HG02973 (cell line): Measurements from ENCODE around the gene ASGR1.

ENCODE experiments used
- ATAC-seq: cut with Tn5 transposase; IDR thresholded peaks from one replicate; pipeline ENCODE4 v1.9.1; 2021; ENCODE audit warnings: moderate library complexity; ENCODE audit not compliant: unreplicated experiment

ASGR1 gene

DNA sequence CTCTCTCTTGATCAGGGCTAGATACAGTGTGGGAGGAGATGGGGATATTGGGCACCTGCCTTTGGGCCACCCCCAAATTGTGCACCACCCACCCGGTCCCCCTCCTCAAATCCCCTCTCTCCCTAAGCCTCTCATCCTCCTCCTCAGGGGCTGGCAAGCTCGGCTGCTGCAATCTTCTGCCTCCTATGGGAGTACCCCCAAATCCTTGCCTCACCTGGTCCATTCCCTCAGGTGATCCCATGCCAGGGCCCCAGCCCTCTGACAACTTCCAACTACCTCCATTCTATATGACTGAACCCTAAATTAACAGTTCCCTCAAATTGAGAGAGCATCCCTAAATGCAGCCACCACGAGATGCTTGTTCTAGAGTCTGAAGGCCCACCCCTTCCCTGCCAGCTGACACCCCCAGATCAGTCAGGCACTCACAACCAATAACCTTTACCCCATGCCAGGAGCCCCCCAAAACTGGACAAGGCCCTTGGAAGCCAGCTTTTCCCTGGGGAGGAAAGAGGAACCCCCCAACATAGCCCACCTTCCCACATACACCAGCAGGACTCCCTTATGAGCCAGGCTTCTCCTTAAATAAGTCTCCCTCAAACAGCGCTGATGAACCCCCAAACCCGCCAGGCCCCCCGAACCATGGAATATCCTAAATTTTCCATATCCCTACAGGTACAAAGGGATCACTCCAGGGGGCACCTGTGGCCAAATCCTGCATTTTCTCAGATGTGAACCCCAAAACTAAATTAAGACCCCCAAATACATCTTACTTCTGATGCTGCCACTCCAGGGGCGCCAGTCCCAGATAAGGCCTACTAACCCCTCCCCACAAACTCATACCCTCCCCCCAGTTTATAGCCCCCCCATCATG lies 37.3 kb upstream of the ASGR1 start:
- ATAC-seq, result no peak

DNA sequence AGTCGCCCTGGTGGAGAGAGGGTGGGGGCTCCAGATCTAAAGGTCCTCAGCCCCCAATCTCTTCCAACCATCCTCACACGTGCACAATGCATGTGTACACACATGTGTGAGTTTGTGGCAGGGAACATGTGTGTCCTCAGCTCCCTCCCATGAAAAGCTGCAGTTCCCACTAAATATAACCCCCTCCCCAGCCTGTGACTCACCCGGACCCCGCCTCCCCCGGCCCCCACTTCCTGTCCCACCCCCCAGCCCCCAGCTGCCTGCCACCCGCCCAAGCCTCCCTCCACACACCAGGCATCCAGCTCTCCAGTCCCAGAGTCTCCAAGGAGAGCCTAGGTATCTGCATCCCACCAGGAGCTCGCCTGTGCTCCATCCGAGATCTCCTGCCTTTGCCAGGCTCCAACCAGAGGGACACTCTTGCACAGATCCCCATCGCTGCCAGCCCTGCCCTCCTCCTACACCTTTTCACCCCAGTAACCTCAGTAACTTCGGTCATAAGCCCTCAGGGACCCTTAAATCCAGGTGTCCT lies 36.5 kb upstream of the ASGR1 start:
- no peak for ATAC-seq

DNA sequence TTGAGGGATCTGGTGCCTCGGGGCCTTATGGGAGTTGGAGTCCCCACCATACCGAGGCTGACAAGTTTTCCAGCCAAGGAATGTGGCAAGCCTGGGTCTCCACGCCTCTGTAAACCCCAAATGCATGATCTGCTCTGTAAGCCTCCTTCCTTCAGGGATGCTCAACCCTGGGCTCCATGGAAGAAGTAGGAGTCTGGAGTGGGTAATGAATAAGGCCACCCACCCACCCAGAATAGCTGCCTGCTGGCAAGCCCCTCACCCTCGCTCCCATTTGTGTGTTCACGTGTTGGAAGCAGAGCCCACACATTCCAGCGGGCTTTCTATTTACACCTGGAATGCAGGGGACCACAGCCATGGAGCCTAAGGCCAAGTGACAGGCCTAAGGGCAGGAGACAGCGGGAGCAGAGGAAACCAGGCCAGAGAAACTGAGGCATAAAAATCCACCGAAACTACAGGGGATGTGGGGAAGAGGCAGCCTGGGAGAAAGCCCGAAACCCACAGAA lies 36.0 kb upstream of the ASGR1 start:
- ATAC-seq, result no peak

DNA sequence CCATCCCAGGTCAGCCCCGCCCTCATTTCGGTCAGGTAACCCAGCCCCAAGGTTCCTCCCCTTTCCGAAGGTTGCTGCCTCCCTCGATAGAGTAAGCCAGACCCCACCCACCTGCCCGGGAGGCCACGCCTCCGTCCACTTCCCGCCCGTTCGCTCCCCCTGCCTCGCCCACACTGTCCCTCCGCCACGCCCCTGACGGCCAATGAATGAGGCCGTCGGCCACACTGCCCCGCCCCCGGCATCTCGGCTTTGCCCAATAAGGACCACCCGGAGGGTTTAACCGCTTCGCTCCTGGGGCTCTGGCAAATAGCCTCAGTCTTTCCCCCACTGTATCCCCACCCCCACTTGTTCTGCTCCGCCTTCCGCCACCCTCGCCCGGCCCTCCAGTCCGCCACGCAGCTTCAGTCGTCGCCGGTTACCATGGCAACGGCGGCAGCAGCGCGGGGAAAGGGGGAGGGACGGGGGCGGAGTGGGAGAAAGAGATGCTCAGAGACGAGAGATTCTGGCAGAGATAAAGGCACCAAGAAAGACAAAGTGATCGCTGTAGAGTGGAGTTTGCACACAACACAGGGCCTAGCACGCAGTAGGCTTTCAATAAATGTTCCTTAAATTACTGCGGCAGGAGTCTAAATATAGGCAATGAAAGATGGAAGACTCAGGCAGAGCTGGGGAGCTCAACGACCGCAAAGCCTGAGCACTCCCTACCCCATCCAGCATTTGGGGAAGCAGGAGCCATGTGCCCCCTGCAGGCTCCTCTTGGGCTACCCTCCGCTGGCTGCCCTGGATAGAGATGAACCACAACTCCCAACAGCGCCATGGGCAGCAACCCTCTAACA lies 35.3 kb upstream of the ASGR1 start:
- ATAC-seq, result peak; percentile 63

- ATAC-seq, result no peak
Measured at GRCh38 chr17:7213895-7214299, 34.7 kb upstream of the ASGR1 start.

GRCh38 chr17:7211491-7212273 lies 32.5 kb upstream of the ASGR1 start:
- no peak for ATAC-seq

DNA sequence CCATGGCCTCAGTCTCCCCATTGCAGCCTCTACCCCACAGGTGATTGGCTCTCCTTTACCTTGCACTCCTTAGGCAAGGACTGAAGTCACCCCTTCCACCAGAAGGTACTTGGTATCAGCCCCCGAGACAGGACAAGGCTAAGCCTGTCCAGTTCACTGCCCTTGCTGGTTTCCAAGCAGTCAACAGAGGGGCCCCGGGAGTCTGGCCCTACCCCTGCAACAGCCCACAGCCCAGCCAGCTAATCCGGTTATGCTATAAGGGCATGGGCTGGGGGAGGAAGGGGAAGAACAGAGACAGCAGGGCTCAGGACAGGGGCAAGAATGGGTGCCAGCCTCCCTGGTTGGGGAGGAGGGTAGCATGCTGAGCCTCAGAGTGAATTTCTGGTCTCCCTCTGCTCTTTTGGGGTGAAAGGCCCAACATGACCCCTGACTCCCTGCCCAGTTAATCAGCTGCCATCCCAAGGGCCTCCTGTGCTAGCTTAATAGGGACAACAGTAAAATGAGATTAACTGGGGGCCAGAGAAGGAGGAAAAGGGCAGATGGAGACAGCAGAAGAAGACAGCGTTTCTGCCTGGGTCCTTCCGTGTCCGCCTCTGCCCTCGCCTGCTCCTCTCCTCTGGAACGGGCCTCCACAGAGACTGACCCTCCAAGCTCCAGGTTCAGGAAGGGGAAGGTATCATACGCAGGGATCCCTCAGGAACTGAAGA lies 29.7 kb upstream of the ASGR1 start:
- ATAC-seq, result no peak

DNA sequence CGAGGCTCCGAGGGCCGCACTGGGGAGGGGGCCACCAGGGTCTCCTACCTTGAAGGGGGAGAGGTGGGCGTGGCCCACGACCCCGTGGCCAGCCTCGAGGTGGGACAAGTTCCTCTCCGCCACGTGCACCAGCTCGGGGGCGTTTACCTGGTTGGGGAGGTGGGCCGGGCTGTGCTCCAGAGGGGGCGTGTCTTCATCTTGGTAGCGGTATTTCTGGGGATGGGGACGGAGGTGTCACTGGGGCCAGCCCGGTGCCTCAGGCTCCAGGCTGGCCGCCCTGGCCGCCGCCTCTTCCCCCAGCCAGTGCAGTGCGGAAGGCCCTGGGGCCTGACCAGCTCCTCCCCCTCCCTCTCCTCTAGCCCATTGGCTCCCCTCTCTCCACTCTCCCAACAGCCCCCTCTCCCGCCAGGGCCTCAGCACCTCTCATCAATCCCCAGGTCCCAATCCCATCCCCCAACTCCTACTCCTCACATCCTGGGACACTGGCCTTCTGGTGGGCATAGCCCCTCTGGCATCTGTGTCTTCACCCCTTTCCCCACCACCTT lies 28.9 kb upstream of the ASGR1 start:
- no peak for ATAC-seq

- ATAC-seq, result no peak
Measured at GRCh38 chr17:7207120-7208001, 28.2 kb upstream of the ASGR1 start.

DNA sequence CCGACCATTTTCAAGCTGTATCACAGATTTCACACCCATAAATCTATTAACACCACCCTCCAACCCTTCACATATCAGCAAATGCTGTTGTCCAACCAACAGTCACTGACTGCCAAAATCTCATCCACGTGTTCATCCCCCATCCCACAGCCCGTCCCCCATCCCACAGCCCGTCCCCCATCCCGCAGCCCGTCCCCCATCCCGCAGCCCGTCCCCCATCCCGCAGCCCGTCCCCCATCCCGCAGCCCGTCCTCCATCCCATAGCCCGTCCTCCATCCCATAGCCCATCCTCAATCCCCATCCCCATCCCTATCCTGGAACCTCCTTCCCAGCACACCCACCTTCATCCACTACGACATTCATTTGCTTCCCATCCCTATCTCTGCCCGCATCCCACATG lies 26.4 kb upstream of the ASGR1 start:
- ATAC-seq, result no peak

- ATAC-seq, result peak; percentile 70
Measured at GRCh38 chr17:7204828-7205461, 25.8 kb upstream of the ASGR1 start.

DNA sequence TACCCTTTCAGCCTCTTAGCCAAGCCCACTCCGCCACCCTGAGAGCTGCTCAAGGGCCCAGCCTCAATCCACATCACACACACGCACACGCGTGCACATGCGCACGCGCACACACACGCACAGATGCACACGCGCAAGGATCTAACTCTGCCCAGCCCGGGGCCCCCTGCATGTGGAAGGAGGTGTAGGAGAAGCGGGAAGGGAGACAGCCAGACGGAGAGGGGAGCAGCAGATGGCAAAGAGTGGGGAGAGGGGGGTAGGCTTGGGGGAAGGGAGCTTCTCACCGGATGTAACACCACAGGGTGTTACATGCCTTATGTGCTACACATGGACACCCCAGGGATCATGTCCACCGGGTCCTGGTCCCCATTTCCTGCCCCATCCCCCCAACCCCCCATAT lies 25.2 kb upstream of the ASGR1 start:
- ATAC-seq, result no peak

- no peak for ATAC-seq
Measured at GRCh38 chr17:7203391-7203790, 24.2 kb upstream of the ASGR1 start.

GRCh38 chr17:7196651-7197401 lies 17.7 kb upstream of the ASGR1 start:
- no peak for ATAC-seq

- ATAC-seq, result no peak
Measured at GRCh38 chr17:7195971-7196370, 16.8 kb upstream of the ASGR1 start.

- ATAC-seq, result no peak
Measured at GRCh38 chr17:7192271-7192937, 13.2 kb upstream of the ASGR1 start.

DNA sequence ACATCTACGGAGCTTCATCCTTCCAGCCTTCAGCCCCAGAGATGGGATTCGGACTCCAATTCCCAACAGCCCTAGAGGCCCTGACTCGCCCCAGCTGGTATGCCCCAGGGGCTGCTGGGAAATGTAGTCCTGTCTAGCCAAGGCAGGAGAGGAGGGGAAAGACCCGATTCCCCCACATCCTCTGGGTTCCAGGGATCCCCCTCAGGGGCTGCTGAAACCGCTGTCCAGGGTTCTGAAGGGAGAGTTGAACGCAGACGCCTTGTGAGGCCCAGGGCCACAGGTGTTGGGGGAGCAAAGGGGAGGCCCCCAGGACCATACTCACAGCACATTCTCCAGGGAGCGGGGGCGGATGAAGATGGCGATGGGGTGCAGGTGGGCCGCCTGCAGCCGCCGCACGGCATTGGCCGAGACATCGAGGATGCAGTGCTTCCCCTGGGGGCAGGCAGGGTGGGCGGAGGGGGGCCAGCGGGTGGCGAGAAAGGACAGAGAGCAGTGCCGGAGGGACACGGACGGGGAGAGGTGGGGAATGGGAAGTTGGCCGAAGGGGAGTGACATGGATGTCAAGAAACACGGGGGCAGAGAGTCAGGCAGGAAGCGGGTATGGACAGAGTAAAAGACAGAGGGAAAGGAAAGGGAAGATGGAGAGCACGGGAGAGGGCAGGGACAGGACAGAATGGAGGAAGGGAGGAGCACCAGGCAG lies 12.6 kb upstream of the ASGR1 start:
- no peak for ATAC-seq
